ACHN (cell line): ENCODE measurements around the gene APBB2.

Experiments used
- DNase-seq: peaks from one replicate; pipeline ENCODE4 v3.0.0-alpha.2; 2015
- in situ Hi-C: cut with HindIII; loops from 2 replicates; pipeline ENCODE4 v1.10.0; 2017; ENCODE audit warnings: low sequenced_read_pairs, low pct_ligation_motif_present, low pct_unique_long_range_greater_than_20kb

The APBB2 gene

GRCh38 chr4:40990236-40990898 lies 224.0 kb downstream of the APBB2 start:
- peak; percentile 89 for DNase-seq

GRCh38 chr4:40987151-40987550 lies 227.2 kb downstream of the APBB2 start:
- no peak for DNase-seq
- in situ Hi-C loops: no loop called here

More at GRCh38 chr4:40990236-40990898, 224.0 kb downstream of the APBB2 start:
- in situ Hi-C loops: no loop called here

- DNase-seq: no peak
- in situ Hi-C loops: no loop called here
Measured at GRCh38 chr4:40986375-40986774, 228.0 kb downstream of the APBB2 start.

- DNase-seq: no peak
- in situ Hi-C loops: no loop called here
Measured at GRCh38 chr4:40984051-40984450, 230.3 kb downstream of the APBB2 start.

GRCh38 chr4:40980318-40980883 lies 233.9 kb downstream of the APBB2 start:
- peak; percentile 38 for DNase-seq
- in situ Hi-C loops: no loop called here

- in situ Hi-C loops: no loop called here
- no peak for DNase-seq
Measured at GRCh38 chr4:40978548-40978947, 235.8 kb downstream of the APBB2 start.

- DNase-seq: peak; percentile 63
- in situ Hi-C loops: no loop called here
Measured at GRCh38 chr4:40976343-40976742, 238.0 kb downstream of the APBB2 start.

GRCh38 chr4:40972722-40973121 lies 241.6 kb downstream of the APBB2 start:
- in situ Hi-C loops: no loop called here
- no peak for DNase-seq

GRCh38 chr4:40971338-40971737 lies 243.0 kb downstream of the APBB2 start:
- in situ Hi-C loops: no loop called here
- DNase-seq: no peak

- no peak for DNase-seq
- in situ Hi-C loops: no loop called here
Measured at GRCh38 chr4:40969501-40969900, 244.8 kb downstream of the APBB2 start.

GRCh38 chr4:40967550-40967949 lies 246.8 kb downstream of the APBB2 start:
- DNase-seq: no peak
- in situ Hi-C loops: no loop called here

GRCh38 chr4:40966091-40966490 lies 248.3 kb downstream of the APBB2 start:
- in situ Hi-C loops: no loop called here

GRCh38 chr4:40963897-40964478 lies 250.4 kb downstream of the APBB2 start:
- in situ Hi-C loops: no loop called here
- no peak for DNase-seq

More at GRCh38 chr4:40966091-40966490, 248.3 kb downstream of the APBB2 start:
- DNase-seq: no peak

- no peak for DNase-seq
- in situ Hi-C loops: no loop called here
Measured at GRCh38 chr4:40962551-40963180, 251.7 kb downstream of the APBB2 start.

- in situ Hi-C loops: no loop called here
- no peak for DNase-seq
Measured at GRCh38 chr4:40960941-40961340, 253.4 kb downstream of the APBB2 start.

- no peak for DNase-seq
- in situ Hi-C loops: no loop called here
Measured at GRCh38 chr4:40957281-40957680, 257.1 kb downstream of the APBB2 start.

- in situ Hi-C loops: no loop called here
- DNase-seq: no peak
Measured at GRCh38 chr4:40956721-40957255, 257.6 kb downstream of the APBB2 start.

- DNase-seq: no peak
- in situ Hi-C loops: no loop called here
Measured at GRCh38 chr4:40954088-40954668, 260.2 kb downstream of the APBB2 start.
